WTC11 (cell line): Measurements from ENCODE around the gene APCDD1. TPM values are rescaled to one million over a fixed set of nuclear protein-coding genes. Genes with fewer than 3 reads are reported as not detected.

Source experiments
- ATAC-seq: fragments of 200-7000 bp; cut with Tn5 transposase; 2 replicates; pipeline ENCODE4 v1.10.0; 2021; ENCODE audit warnings: mild to moderate bottlenecking, moderate library complexity
- CTCF ChIA-PET: fragments of 300-600 bp; sonication (Branson Sonifier 250); formaldehyde crosslinking; loops from one replicate; lab custom pipeline; 2021; ENCODE audit warnings: antibody characterized with exemption; lab: Charles Lee
- POLR2A ChIA-PET: fragments of 350-600 bp; sonication (Branson Sonifier 250); formaldehyde crosslinking; loops from one replicate; lab custom pipeline; 2021; ENCODE audit warnings: antibody characterized with exemption; lab: Charles Lee
- DNase-seq: peaks from one replicate; pipeline ENCODE4 v3.0.0; 2021; ENCODE audit warnings: low spot score
- H3K27ac Mint-ChIP-seq: 2 replicates; pipeline ENCODE4 v1.8.0; 2021; ENCODE audit warnings: mixed read lengths
- H3K27me3 Mint-ChIP-seq: 2 replicates; pipeline ENCODE4 v1.8.0; 2021; ENCODE audit warnings: low read depth, mild to moderate bottlenecking, moderate library complexity, mixed read lengths
- H3K36me3 Mint-ChIP-seq: 2 replicates; pipeline ENCODE4 v1.8.0; 2021; ENCODE audit warnings: mixed read lengths
- H3K4me1 Mint-ChIP-seq: 2 replicates; pipeline ENCODE4 v1.8.0; 2022; ENCODE audit warnings: mixed read lengths
- H3K4me3 Mint-ChIP-seq: 2 replicates; pipeline ENCODE4 v1.8.0; 2021; ENCODE audit warnings: mild to moderate bottlenecking, moderate library complexity, mixed read lengths
- H3K9me3 Mint-ChIP-seq: 2 replicates; pipeline ENCODE4 v1.8.0; 2021; ENCODE audit warnings: mixed read lengths
- MXD4 ChIP-seq: fragments of 250-450 bp; sonication (Bioruptor Pico); IDR thresholded peaks from 2 replicates; pipeline ENCODE4 v1.8.0; 2021; ENCODE audit warnings: mild to moderate bottlenecking, moderate library complexity, borderline replicate concordance
- SMAD4 ChIP-seq: sonication (generic); formaldehyde crosslinking; IDR thresholded peaks from 2 replicates; pipeline ENCODE4 v1.8.0; 2022; ENCODE audit warnings: mild to moderate bottlenecking, missing genetic modification reagents
- ZNF317 ChIP-seq: sonication (generic); formaldehyde crosslinking; IDR thresholded peaks from 2 replicates; pipeline ENCODE4 v1.8.1; 2023; ENCODE audit warnings: low read depth, mild to moderate bottlenecking, moderate library complexity, missing genetic modification reagents, borderline replicate concordance
- total RNA-seq: library from RNA; stranded (reverse); gene quantifications from 3 replicates; pipeline ENCODE4 v1.2.3, GENCODE V29; 2021
- TF ChIP-seq, protein P1 (sequence below): fragments of 250-450 bp; sonication (Bioruptor Pico); IDR thresholded peaks from 2 replicates; pipeline ENCODE4 v1.9.0; 2021; ENCODE audit warnings: mild to moderate bottlenecking
- TF ChIP-seq, protein P2 (sequence below): sonication (generic); formaldehyde crosslinking; IDR thresholded peaks from 2 replicates; pipeline ENCODE4 v1.8.1; 2023; ENCODE audit warnings: mild to moderate bottlenecking, missing genetic modification reagents
- TF ChIP-seq, protein P3 (sequence below): sonication (generic); formaldehyde crosslinking; IDR thresholded peaks from 2 replicates; pipeline ENCODE4 v1.8.1; 2023; ENCODE audit warnings: mild to moderate bottlenecking, missing genetic modification reagents, moderate library complexity
- TF ChIP-seq, protein P4 (sequence below): sonication (generic); formaldehyde crosslinking; IDR thresholded peaks from 2 replicates; pipeline ENCODE4 v1.8.0; 2022; ENCODE audit warnings: mild to moderate bottlenecking, missing genetic modification reagents
- TF ChIP-seq, protein P5 (sequence below): sonication (generic); formaldehyde crosslinking; IDR thresholded peaks from 2 replicates; pipeline ENCODE4 v1.8.0; 2022; ENCODE audit warnings: mild to moderate bottlenecking, missing genetic modification reagents
- TF ChIP-seq, protein P6 (sequence below): sonication (generic); formaldehyde crosslinking; IDR thresholded peaks from 2 replicates; pipeline ENCODE4 v1.8.1; 2023; ENCODE audit warnings: mild to moderate bottlenecking, moderate library complexity, missing genetic modification reagents
- TF ChIP-seq, protein P7 (sequence below): sonication (generic); formaldehyde crosslinking; IDR thresholded peaks from 2 replicates; pipeline ENCODE4 v1.8.1; 2022; ENCODE audit warnings: mild to moderate bottlenecking, missing genetic modification reagents, moderate library complexity, borderline replicate concordance
- TF ChIP-seq, protein P8 (sequence below): sonication (generic); formaldehyde crosslinking; IDR thresholded peaks from 2 replicates; pipeline ENCODE4 v1.8.1; 2023; ENCODE audit warnings: mild to moderate bottlenecking, missing genetic modification reagents, borderline replicate concordance
- TF ChIP-seq, protein P9 (sequence below): sonication (generic); formaldehyde crosslinking; IDR thresholded peaks from 2 replicates; pipeline ENCODE4 v1.8.1; 2022; ENCODE audit warnings: low read depth, missing genetic modification reagents, borderline replicate concordance

APCDD1 gene
- total RNA-seq, 1 experiment from 2014 or later: 7.1 TPM

DNA sequence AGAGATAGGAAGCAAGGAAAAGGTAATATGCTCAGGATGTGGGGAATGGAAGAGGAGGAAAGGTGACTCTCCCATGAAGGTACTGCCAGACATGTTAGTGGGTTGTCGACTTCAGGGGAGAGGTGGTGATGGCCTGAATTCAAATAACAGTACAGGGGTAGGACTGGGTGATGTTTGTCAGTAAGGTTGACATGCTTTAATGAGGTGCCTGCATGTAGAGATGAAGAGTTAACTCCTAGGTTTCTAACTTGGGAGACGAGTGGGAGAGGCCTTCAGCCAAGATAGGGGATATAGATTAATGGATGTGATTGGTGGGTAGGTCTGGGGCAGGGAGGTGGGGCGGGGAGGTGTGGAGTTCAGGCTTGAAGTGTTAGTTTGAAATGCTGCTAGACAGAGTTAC is 74.0 kb downstream of the APCDD1 start (continued):
- TF ChIP-seq, protein P1, sequence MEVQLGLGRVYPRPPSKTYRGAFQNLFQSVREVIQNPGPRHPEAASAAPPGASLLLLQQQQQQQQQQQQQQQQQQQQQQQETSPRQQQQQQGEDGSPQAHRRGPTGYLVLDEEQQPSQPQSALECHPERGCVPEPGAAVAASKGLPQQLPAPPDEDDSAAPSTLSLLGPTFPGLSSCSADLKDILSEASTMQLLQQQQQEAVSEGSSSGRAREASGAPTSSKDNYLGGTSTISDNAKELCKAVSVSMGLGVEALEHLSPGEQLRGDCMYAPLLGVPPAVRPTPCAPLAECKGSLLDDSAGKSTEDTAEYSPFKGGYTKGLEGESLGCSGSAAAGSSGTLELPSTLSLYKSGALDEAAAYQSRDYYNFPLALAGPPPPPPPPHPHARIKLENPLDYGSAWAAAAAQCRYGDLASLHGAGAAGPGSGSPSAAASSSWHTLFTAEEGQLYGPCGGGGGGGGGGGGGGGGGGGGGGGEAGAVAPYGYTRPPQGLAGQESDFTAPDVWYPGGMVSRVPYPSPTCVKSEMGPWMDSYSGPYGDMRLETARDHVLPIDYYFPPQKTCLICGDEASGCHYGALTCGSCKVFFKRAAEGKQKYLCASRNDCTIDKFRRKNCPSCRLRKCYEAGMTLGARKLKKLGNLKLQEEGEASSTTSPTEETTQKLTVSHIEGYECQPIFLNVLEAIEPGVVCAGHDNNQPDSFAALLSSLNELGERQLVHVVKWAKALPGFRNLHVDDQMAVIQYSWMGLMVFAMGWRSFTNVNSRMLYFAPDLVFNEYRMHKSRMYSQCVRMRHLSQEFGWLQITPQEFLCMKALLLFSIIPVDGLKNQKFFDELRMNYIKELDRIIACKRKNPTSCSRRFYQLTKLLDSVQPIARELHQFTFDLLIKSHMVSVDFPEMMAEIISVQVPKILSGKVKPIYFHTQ (CRISPR knock-in tag): no peak
- TF ChIP-seq, all 79 proteins: peak for 0

DNA sequence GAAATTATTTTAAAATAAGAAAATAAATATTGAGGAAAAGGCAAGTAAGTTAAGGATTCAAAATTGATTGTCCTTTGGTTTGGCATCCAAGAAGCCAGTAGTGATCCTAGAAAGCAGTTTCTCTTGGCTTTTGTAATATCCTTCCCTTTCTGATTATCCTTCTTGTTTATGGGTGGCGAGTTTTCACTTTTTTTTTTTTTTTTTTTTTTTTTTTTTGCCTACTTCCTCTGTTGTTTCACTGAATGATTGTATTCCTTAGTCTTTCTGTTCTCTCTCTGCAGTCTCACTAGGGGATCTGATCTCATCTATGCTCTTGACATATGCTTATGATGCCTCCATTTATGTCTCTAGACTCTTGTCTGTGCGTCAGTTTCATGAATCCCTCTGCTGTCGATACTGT is 75.6 kb downstream of the APCDD1 start:
- peaks cover 3% of the 10 kb centered on the region; the same call in 1 of the 2 replicates for H3K36me3 Mint-ChIP-seq
- TF ChIP-seq SMAD4 (CRISPR knock-in tag) (no peak), MXD4 (CRISPR knock-in tag) (no peak), ZNF317 (CRISPR knock-in tag) (no peak)
- TF ChIP-seq, protein P2, sequence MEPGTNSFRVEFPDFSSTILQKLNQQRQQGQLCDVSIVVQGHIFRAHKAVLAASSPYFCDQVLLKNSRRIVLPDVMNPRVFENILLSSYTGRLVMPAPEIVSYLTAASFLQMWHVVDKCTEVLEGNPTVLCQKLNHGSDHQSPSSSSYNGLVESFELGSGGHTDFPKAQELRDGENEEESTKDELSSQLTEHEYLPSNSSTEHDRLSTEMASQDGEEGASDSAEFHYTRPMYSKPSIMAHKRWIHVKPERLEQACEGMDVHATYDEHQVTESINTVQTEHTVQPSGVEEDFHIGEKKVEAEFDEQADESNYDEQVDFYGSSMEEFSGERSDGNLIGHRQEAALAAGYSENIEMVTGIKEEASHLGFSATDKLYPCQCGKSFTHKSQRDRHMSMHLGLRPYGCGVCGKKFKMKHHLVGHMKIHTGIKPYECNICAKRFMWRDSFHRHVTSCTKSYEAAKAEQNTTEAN (CRISPR knock-in tag): no peak
- TF ChIP-seq, protein P3, sequence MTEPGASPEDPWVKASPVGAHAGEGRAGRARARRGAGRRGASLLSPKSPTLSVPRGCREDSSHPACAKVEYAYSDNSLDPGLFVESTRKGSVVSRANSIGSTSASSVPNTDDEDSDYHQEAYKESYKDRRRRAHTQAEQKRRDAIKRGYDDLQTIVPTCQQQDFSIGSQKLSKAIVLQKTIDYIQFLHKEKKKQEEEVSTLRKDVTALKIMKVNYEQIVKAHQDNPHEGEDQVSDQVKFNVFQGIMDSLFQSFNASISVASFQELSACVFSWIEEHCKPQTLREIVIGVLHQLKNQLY (CRISPR knock-in tag): no peak
- TF ChIP-seq, protein P4, sequence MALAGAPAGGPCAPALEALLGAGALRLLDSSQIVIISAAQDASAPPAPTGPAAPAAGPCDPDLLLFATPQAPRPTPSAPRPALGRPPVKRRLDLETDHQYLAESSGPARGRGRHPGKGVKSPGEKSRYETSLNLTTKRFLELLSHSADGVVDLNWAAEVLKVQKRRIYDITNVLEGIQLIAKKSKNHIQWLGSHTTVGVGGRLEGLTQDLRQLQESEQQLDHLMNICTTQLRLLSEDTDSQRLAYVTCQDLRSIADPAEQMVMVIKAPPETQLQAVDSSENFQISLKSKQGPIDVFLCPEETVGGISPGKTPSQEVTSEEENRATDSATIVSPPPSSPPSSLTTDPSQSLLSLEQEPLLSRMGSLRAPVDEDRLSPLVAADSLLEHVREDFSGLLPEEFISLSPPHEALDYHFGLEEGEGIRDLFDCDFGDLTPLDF (CRISPR knock-in tag): no peak
- TF ChIP-seq, protein P5, sequence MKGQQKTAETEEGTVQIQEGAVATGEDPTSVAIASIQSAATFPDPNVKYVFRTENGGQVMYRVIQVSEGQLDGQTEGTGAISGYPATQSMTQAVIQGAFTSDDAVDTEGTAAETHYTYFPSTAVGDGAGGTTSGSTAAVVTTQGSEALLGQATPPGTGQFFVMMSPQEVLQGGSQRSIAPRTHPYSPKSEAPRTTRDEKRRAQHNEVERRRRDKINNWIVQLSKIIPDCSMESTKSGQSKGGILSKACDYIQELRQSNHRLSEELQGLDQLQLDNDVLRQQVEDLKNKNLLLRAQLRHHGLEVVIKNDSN (CRISPR knock-in tag): no peak
- TF ChIP-seq, protein P6, sequence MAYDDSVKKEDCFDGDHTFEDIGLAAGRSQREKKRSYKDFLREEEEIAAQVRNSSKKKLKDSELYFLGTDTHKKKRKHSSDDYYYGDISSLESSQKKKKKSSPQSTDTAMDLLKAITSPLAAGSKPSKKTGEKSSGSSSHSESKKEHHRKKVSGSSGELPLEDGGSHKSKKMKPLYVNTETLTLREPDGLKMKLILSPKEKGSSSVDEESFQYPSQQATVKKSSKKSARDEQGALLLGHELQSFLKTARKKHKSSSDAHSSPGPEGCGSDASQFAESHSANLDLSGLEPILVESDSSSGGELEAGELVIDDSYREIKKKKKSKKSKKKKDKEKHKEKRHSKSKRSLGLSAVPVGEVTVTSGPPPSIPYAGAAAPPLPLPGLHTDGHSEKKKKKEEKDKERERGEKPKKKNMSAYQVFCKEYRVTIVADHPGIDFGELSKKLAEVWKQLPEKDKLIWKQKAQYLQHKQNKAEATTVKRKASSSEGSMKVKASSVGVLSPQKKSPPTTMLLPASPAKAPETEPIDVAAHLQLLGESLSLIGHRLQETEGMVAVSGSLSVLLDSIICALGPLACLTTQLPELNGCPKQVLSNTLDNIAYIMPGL (CRISPR knock-in tag): no peak
- TF ChIP-seq, protein P7, sequence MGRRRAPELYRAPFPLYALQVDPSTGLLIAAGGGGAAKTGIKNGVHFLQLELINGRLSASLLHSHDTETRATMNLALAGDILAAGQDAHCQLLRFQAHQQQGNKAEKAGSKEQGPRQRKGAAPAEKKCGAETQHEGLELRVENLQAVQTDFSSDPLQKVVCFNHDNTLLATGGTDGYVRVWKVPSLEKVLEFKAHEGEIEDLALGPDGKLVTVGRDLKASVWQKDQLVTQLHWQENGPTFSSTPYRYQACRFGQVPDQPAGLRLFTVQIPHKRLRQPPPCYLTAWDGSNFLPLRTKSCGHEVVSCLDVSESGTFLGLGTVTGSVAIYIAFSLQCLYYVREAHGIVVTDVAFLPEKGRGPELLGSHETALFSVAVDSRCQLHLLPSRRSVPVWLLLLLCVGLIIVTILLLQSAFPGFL (CRISPR knock-in tag): no peak
- TF ChIP-seq, protein P8, sequence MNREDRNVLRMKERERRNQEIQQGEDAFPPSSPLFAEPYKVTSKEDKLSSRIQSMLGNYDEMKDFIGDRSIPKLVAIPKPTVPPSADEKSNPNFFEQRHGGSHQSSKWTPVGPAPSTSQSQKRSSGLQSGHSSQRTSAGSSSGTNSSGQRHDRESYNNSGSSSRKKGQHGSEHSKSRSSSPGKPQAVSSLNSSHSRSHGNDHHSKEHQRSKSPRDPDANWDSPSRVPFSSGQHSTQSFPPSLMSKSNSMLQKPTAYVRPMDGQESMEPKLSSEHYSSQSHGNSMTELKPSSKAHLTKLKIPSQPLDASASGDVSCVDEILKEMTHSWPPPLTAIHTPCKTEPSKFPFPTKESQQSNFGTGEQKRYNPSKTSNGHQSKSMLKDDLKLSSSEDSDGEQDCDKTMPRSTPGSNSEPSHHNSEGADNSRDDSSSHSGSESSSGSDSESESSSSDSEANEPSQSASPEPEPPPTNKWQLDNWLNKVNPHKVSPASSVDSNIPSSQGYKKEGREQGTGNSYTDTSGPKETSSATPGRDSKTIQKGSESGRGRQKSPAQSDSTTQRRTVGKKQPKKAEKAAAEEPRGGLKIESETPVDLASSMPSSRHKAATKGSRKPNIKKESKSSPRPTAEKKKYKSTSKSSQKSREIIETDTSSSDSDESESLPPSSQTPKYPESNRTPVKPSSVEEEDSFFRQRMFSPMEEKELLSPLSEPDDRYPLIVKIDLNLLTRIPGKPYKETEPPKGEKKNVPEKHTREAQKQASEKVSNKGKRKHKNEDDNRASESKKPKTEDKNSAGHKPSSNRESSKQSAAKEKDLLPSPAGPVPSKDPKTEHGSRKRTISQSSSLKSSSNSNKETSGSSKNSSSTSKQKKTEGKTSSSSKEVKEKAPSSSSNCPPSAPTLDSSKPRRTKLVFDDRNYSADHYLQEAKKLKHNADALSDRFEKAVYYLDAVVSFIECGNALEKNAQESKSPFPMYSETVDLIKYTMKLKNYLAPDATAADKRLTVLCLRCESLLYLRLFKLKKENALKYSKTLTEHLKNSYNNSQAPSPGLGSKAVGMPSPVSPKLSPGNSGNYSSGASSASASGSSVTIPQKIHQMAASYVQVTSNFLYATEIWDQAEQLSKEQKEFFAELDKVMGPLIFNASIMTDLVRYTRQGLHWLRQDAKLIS (CRISPR knock-in tag): no peak
- TF ChIP-seq, protein P9, sequence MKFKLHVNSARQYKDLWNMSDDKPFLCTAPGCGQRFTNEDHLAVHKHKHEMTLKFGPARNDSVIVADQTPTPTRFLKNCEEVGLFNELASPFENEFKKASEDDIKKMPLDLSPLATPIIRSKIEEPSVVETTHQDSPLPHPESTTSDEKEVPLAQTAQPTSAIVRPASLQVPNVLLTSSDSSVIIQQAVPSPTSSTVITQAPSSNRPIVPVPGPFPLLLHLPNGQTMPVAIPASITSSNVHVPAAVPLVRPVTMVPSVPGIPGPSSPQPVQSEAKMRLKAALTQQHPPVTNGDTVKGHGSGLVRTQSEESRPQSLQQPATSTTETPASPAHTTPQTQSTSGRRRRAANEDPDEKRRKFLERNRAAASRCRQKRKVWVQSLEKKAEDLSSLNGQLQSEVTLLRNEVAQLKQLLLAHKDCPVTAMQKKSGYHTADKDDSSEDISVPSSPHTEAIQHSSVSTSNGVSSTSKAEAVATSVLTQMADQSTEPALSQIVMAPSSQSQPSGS (CRISPR knock-in tag): no peak
- peak overlapping the region; percentile 59; the same call in 1 of the 2 replicates for H3K27ac Mint-ChIP-seq
- H3K27me3 Mint-ChIP-seq: no peaks in the 10 kb centered on the region
- ATAC-seq (no peak), DNase-seq (no peak)
- peaks cover 16% of the 10 kb centered on the region for H3K4me1 Mint-ChIP-seq
- CTCF ChIA-PET: no interaction called here
- H3K9me3 Mint-ChIP-seq: no peaks in the 10 kb centered on the region
- H3K4me3 Mint-ChIP-seq: no peak overlapping the region
- POLR2A ChIA-PET: interaction anchor here (0.6 kb wide), 1 partner anchor 277 kb away, joined by 3 read pairs; no protein-coding TSS in a partner anchor
